NCI-H2107 treated with DMSO at 0.1 percent for 48 hours (cell line): ENCODE results near the gene MICAL3.
A peak's percentile ranks its signal among the peaks of the same experiment; 100 is the strongest.

Source experiments
- DNase-seq: peaks from one replicate; lab custom pipeline; 2025; ENCODE audit not compliant: unreplicated experiment; lab: John Stamatoyannopoulos, UW

The MICAL3 gene

GRCh38 chr22:17744430-17744829 lies 279.9 kb downstream of the MICAL3 start:
- DNase-seq, result no peak

- no peak for DNase-seq
Observed at GRCh38 chr22:17743661-17744411, 280.5 kb downstream of the MICAL3 start.

GRCh38 chr22:17742527-17742902 lies 281.8 kb downstream of the MICAL3 start:
- DNase-seq, result peak; percentile 4

- DNase-seq, result no peak
Observed at GRCh38 chr22:17741866-17742526, 282.4 kb downstream of the MICAL3 start.

- DNase-seq, result no peak
Observed at GRCh38 chr22:17739196-17739975, 285.0 kb downstream of the MICAL3 start.

GRCh38 chr22:17738386-17739128 lies 285.8 kb downstream of the MICAL3 start:
- DNase-seq, result no peak
